PC-3 (cell line): ENCODE measurements around the gene POLDIP2. TPM values are rescaled to one million over a fixed set of nuclear protein-coding genes. Genes with fewer than 3 reads are reported as not detected.

Source experiments
- ATAC-seq: fragments of 200-7000 bp; cut with Tn5 transposase; 2 replicates; pipeline ENCODE4 v1.9.1; 2020; ENCODE audit warnings: mild to moderate bottlenecking, moderate library complexity
- BruUV-seq: library from RNA; stranded (reverse); fragments of 400-500 nt; replicated peaks from 2 replicates; lab custom pipeline; 2021; lab: Mats Ljungman, UMichigan
- CTCF ChIA-PET: fragments of 300-600 bp; sonication (Branson Sonifier 250); formaldehyde crosslinking; loops from one replicate; lab custom pipeline; 2022; ENCODE audit warnings: antibody characterized with exemption; lab: Charles Lee
- POLR2A ChIA-PET: fragments of 300-600 bp; sonication (Branson Sonifier 250); formaldehyde crosslinking; loops from one replicate; lab custom pipeline; 2022; ENCODE audit warnings: antibody characterized with exemption; ENCODE audit not compliant: unreplicated experiment; lab: Charles Lee
- DNase-seq: peaks from one replicate; pipeline ENCODE4 v3.0.0-alpha.2; 2015
- H2AFZ ChIP-seq: fragments of 300-600 bp; sonication (generic); 2 replicates; pipeline ENCODE4 v1.6.0; 2016; ENCODE audit warnings: antibody characterized with exemption, low read length
- H3F3A ChIP-seq: fragments of 300-600 bp; sonication (generic); one replicate; pipeline ENCODE4 v1.6.0; 2017; ENCODE audit warnings: antibody characterized with exemption, low read length, control low read depth, mild to moderate bottlenecking; ENCODE audit not compliant: unreplicated experiment
- H3K27ac ChIP-seq: fragments of 300-600 bp; sonication (generic); 2 replicates; pipeline ENCODE4 v1.5.1; 2016; ENCODE audit warnings: mild to moderate bottlenecking, low read length
- H3K27me3 ChIP-seq: fragments of 300-600 bp; sonication (generic); 2 replicates; pipeline ENCODE4 v1.6.1; 2016; ENCODE audit warnings: low read length, mixed read lengths
- H3K36me3 ChIP-seq: fragments of 300-600 bp; sonication (generic); 2 replicates; pipeline ENCODE4 v1.6.1; 2016; ENCODE audit warnings: low read depth, mixed run types, low read length, mixed read lengths
- H3K4me1 ChIP-seq: fragments of 300-600 bp; sonication (generic); 2 replicates; pipeline ENCODE4 v1.5.1; 2016; ENCODE audit warnings: low read length; ENCODE audit not compliant: insufficient read depth
- H3K4me2 ChIP-seq: fragments of 300-600 bp; sonication (generic); 2 replicates; pipeline ENCODE4 v1.6.0; 2016; ENCODE audit warnings: low read length
- H3K4me3 ChIP-seq: fragments of 300-600 bp; sonication (generic); 2 replicates; pipeline ENCODE4 v1.5.1; 2016; ENCODE audit warnings: mild to moderate bottlenecking, low read length, mixed read lengths
- H3K79me2 ChIP-seq: fragments of 300-600 bp; sonication (generic); 2 replicates; pipeline ENCODE4 v1.6.1; 2017; ENCODE audit warnings: low read length, mixed read lengths
- H3K9ac ChIP-seq: fragments of 300-600 bp; sonication (generic); 2 replicates; pipeline ENCODE4 v1.6.0; 2016; ENCODE audit warnings: mild to moderate bottlenecking, low read length
- H3K9me2 ChIP-seq: fragments of 300-600 bp; sonication (generic); replicated peaks from 2 replicates; pipeline ENCODE4 v1.6.1; 2016; ENCODE audit warnings: mixed run types, low read length, mixed read lengths
- H3K9me3 ChIP-seq: fragments of 300-600 bp; sonication (generic); 2 replicates; pipeline ENCODE4 v1.6.1; 2016; ENCODE audit warnings: low read length, mixed read lengths
- H4K20me1 ChIP-seq: fragments of 300-600 bp; sonication (generic); 2 replicates; pipeline ENCODE4 v1.6.1; 2016; ENCODE audit warnings: low read length, mixed read lengths
- CTCF ChIP-seq: fragments of 300-600 bp; sonication (generic); conservative IDR thresholded peaks from 2 replicates; pipeline ENCODE4 v1.5.1; 2017; ENCODE audit warnings: antibody characterized with exemption, low read depth, mild to moderate bottlenecking, low read length
- EZH2 ChIP-seq: fragments of 300-600 bp; sonication (generic); IDR thresholded peaks from one replicate; pipeline ENCODE4 v1.6.1; 2017; ENCODE audit warnings: antibody characterized with exemption, mild to moderate bottlenecking, low read length; ENCODE audit not compliant: unreplicated experiment
- EZH2phosphoT487 ChIP-seq: fragments of 300-600 bp; sonication (generic); IDR thresholded peaks from 2 replicates; pipeline ENCODE4 v1.6.1; 2018; ENCODE audit warnings: mild to moderate bottlenecking, antibody characterized with exemption, low read length, borderline replicate concordance
- intact Hi-C: fragments of 100-400 bp; cut with micrococcal nuclease; formaldehyde crosslinking; loops from 2 replicates; pipeline ENCODE4 v1.9.0; 2023
- total RNA-seq: library from RNA; depleted of rRNA; stranded (reverse); fragments of >200 nt; gene quantifications from 2 replicates; pipeline ENCODE4 v1.2.3, GENCODE V29; 2014

POLDIP2 gene
- total RNA-seq, 1 experiment from 2014 or later, result 137 TPM

DNA sequence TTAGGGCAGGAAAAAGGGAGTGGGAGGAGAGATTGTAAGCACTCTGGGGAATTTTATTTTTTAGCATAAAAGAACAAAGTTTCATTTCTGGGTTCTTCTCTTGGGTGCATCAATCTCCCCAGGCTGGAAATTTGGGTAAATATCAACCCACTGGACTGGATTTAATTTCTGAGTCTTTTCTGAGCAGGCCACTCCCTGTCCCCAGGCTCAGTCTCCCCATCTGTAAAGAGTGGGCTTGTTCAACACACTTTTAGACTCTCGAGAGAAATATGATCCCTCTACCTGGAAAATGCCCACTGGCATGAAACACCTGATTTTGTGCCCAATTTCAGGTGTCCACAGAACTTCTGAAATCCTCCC lies 13.4 kb upstream of the POLDIP2 start:
- H3K36me3 ChIP-seq, result no peaks in the 10 kb centered on the region
- no peak for DNase-seq
- H3F3A ChIP-seq, result no peaks in the 10 kb centered on the region
- H3K79me2 ChIP-seq, result no peaks in the 10 kb centered on the region
- BruUV-seq, result no TSS peak
- intact Hi-C loops, result no loop called here
- H2AFZ ChIP-seq, result no peak overlapping the region
- CTCF ChIA-PET, result no interaction called here
- no peaks in the 10 kb centered on the region for H3K4me1 ChIP-seq
- no peaks in the 10 kb centered on the region for H4K20me1 ChIP-seq
- no peaks in the 10 kb centered on the region for H3K9me2 ChIP-seq
- TF ChIP-seq CTCF (no peak), EZH2 (no peak), EZH2phosphoT487 (no peak)
- no peak overlapping the region for H3K4me2 ChIP-seq
- no peak for ATAC-seq
- no peaks in the 10 kb centered on the region for H3K27me3 ChIP-seq
- H3K9me3 ChIP-seq, result no peaks in the 10 kb centered on the region
- H3K27ac ChIP-seq, result no peak overlapping the region
- H3K4me3 ChIP-seq, result no peak overlapping the region
- POLR2A ChIA-PET, result no interaction called here
- H3K9ac ChIP-seq, result no peak overlapping the region

- no TSS peak for BruUV-seq
- no peaks in the 10 kb centered on the region for H3K9me2 ChIP-seq
- CTCF ChIA-PET, result interaction anchor here (0.6 kb wide), 1 partner anchor 25 kb away, joined by 3 read pairs; no protein-coding TSS in a partner anchor
Observed at GRCh38 chr17:28370035-28370743, 12.9 kb upstream of the POLDIP2 start, which contains the start of gene VTN. TSS of gene VTN (minus strand) at chr17:28370307. CDS start at chr17:28370203, 104 bp downstream.

More at GRCh38 chr17:28370035-28370743, 12.9 kb upstream of the POLDIP2 start, which contains the start of gene VTN:
- ATAC-seq (no peak; the same call in 1 of the 2 replicates), DNase-seq (no peak)
- no peaks in the 10 kb centered on the region for H3F3A ChIP-seq
- TF ChIP-seq EZH2phosphoT487, result no peak
- TF ChIP-seq CTCF, result no peak
- no peak for TF ChIP-seq EZH2
- H3K27me3 ChIP-seq, result no peaks in the 10 kb centered on the region
- H3K9me3 ChIP-seq, result no peaks in the 10 kb centered on the region
- POLR2A ChIA-PET, result interaction anchor here (0.6 kb wide), 1 partner anchor 46 kb away, joined by 3 read pairs; no protein-coding TSS in a partner anchor
- H3K9ac ChIP-seq, result no peak within 1 kb of the TSS
- H3K27ac ChIP-seq, result no peak within 1 kb of the TSS
- no peak within 1 kb of the TSS for H3K4me2 ChIP-seq
- H2AFZ ChIP-seq, result no peak within 1 kb of the TSS
- intact Hi-C loops, result no loop called here
- no peak within 1 kb of the TSS for H3K4me3 ChIP-seq
- H4K20me1 ChIP-seq, result no peaks in the 10 kb centered on the region
- no peaks in the 10 kb centered on the region for H3K36me3 ChIP-seq
- no peaks in the 10 kb centered on the region for H3K79me2 ChIP-seq
- no peaks in the 10 kb centered on the region for H3K4me1 ChIP-seq
